DOHH2 (cell line): ENCODE data around the gene FSCN2.

Experiments
- H3F3A ChIP-seq: fragments of 200-600 bp; sonication (generic), shearing (Covaris generic); 2 replicates; pipeline ENCODE4 v1.6.0; 2016; ENCODE audit warnings: antibody characterized with exemption, mild to moderate bottlenecking; ENCODE audit not compliant: control insufficient read depth, insufficient read depth
- H3K27ac ChIP-seq: fragments of 200-600 bp; sonication (generic); 2 replicates; pipeline ENCODE4 v1.5.1; 2014; ENCODE audit warnings: low read depth, mild to moderate bottlenecking, low read length, moderate library complexity
- H3K27me3 ChIP-seq: fragments of 200-600 bp; sonication (generic); 2 replicates; pipeline ENCODE4 v1.6.1; 2014; ENCODE audit warnings: mild to moderate bottlenecking, low read length, mixed read lengths; ENCODE audit not compliant: control insufficient read depth
- H3K36me3 ChIP-seq: fragments of 200-600 bp; sonication (generic); 2 replicates; pipeline ENCODE4 v1.6.1; 2014; ENCODE audit warnings: mild to moderate bottlenecking, low read length, moderate library complexity, mixed read lengths; ENCODE audit not compliant: control insufficient read depth
- H3K4me1 ChIP-seq: fragments of 200-600 bp; sonication (generic); 2 replicates; pipeline ENCODE4 v1.6.1; 2014; ENCODE audit warnings: mild to moderate bottlenecking, low read length, mixed read lengths; ENCODE audit not compliant: control insufficient read depth
- H3K4me2 ChIP-seq: fragments of 200-600 bp; sonication (generic); 2 replicates; pipeline ENCODE4 v1.6.0; 2014; ENCODE audit warnings: mild to moderate bottlenecking, low read length, moderate library complexity
- H3K4me3 ChIP-seq: fragments of 200-600 bp; sonication (generic); 2 replicates; pipeline ENCODE4 v1.5.1; 2014; ENCODE audit warnings: mild to moderate bottlenecking, low read length, mixed read lengths
- H3K79me2 ChIP-seq: fragments of 200-600 bp; sonication (generic); 2 replicates; pipeline ENCODE4 v1.6.1; 2014; ENCODE audit warnings: mild to moderate bottlenecking, low read length, mixed read lengths; ENCODE audit not compliant: control insufficient read depth
- H3K9me2 ChIP-seq: fragments of 200-600 bp; sonication (generic); replicated peaks from 2 replicates; pipeline ENCODE4 v1.6.1; 2014; ENCODE audit warnings: mild to moderate bottlenecking, low read length, mixed read lengths; ENCODE audit not compliant: control insufficient read depth
- H3K9me3 ChIP-seq: fragments of 200-600 bp; sonication (generic); 2 replicates; pipeline ENCODE4 v1.6.1; 2014; ENCODE audit warnings: antibody characterized with exemption, low read length, mixed read lengths; ENCODE audit not compliant: control insufficient read depth, insufficient read depth
- H4K20me1 ChIP-seq: fragments of 200-600 bp; sonication (generic); 2 replicates; pipeline ENCODE4 v1.6.0; 2014; ENCODE audit warnings: low read depth, mild to moderate bottlenecking, antibody characterized with exemption, low read length, moderate library complexity; ENCODE audit not compliant: control insufficient read depth, insufficient read depth
- EZH2phosphoT487 ChIP-seq: fragments of 200-600 bp; sonication (generic); IDR thresholded peaks from 2 replicates; pipeline ENCODE4 v1.6.1; 2017; ENCODE audit warnings: borderline replicate concordance, mild to moderate bottlenecking, antibody characterized with exemption, low read length, moderate library complexity, mixed read lengths
- TF ChIP-seq, protein P1 (sequence below): fragments of 200-600 bp; sonication (generic); IDR thresholded peaks from one replicate; pipeline ENCODE4 v1.5.1; 2014; ENCODE audit warnings: antibody characterized with exemption, mild to moderate bottlenecking, low read depth, low read length; ENCODE audit not compliant: poor library complexity, severe bottlenecking

FSCN2 gene

GRCh38 chr17:81547614-81547982 lies 19.4 kb downstream of the FSCN2 start:
- Histone ChIP-seq H3K36me3 (peaks cover 76% of the 10 kb centered on the region), H3K79me2 (peaks cover 32% of the 10 kb centered on the region)

GRCh38 chr17:81549031-81549557 lies 20.9 kb downstream of the FSCN2 start:
- Histone ChIP-seq H3F3A (peaks cover 7% of the 10 kb centered on the region), H3K27ac (no peak overlapping the region), H3K27me3 (no peaks in the 10 kb centered on the region), H3K79me2 (peaks cover 32% of the 10 kb centered on the region), H3K36me3 (peaks cover 61% of the 10 kb centered on the region), H3K4me1 (peaks cover 23% of the 10 kb centered on the region), H3K9me2 (no peaks in the 10 kb centered on the region), H3K4me2 (no peak overlapping the region), H4K20me1 (0 out of 2 replicates have a peak, but pooled peaks cover 5% of the 10 kb centered on the region), H3K9me3 (no peaks in the 10 kb centered on the region), H3K4me3 (no peak overlapping the region)
- TF ChIP-seq EZH2phosphoT487, result no peak
- TF ChIP-seq, protein P1, sequence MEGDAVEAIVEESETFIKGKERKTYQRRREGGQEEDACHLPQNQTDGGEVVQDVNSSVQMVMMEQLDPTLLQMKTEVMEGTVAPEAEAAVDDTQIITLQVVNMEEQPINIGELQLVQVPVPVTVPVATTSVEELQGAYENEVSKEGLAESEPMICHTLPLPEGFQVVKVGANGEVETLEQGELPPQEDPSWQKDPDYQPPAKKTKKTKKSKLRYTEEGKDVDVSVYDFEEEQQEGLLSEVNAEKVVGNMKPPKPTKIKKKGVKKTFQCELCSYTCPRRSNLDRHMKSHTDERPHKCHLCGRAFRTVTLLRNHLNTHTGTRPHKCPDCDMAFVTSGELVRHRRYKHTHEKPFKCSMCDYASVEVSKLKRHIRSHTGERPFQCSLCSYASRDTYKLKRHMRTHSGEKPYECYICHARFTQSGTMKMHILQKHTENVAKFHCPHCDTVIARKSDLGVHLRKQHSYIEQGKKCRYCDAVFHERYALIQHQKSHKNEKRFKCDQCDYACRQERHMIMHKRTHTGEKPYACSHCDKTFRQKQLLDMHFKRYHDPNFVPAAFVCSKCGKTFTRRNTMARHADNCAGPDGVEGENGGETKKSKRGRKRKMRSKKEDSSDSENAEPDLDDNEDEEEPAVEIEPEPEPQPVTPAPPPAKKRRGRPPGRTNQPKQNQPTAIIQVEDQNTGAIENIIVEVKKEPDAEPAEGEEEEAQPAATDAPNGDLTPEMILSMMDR, result no peak

More at GRCh38 chr17:81547614-81547982, 19.4 kb downstream of the FSCN2 start:
- TF ChIP-seq, protein P1, result no peak
- no peak for TF ChIP-seq EZH2phosphoT487
- Histone ChIP-seq H3K9me2 (no peaks in the 10 kb centered on the region), H3K9me3 (no peaks in the 10 kb centered on the region), H4K20me1 (0 out of 2 replicates have a peak, but pooled peaks cover 5% of the 10 kb centered on the region), H3K4me3 (no peak overlapping the region), H3K4me1 (peaks cover 12% of the 10 kb centered on the region), H3K4me2 (no peak overlapping the region), H3K27me3 (no peaks in the 10 kb centered on the region), H3F3A (no peaks in the 10 kb centered on the region), H3K27ac (no peak overlapping the region)

GRCh38 chr17:81549826-81550225 lies 21.6 kb downstream of the FSCN2 start:
- no peak for TF ChIP-seq EZH2phosphoT487
- TF ChIP-seq, protein P1, result no peak
- no peaks in the 10 kb centered on the region for H3K9me2 ChIP-seq
- no peak overlapping the region for H3K4me3 ChIP-seq
- H3K79me2 ChIP-seq, result peaks cover 32% of the 10 kb centered on the region
- H3K27me3 ChIP-seq, result no peaks in the 10 kb centered on the region
- peaks cover 56% of the 10 kb centered on the region for H3K36me3 ChIP-seq
- no peaks in the 10 kb centered on the region for H3K9me3 ChIP-seq
- peaks cover 29% of the 10 kb centered on the region for H3K4me1 ChIP-seq
- peaks cover 7% of the 10 kb centered on the region for H3F3A ChIP-seq
- H4K20me1 ChIP-seq, result 0 out of 2 replicates have a peak, but pooled peaks cover 5% of the 10 kb centered on the region
- no peak overlapping the region for H3K27ac ChIP-seq
- H3K4me2 ChIP-seq, result no peak overlapping the region

- no peak overlapping the region for H3K4me2 ChIP-seq
- H3K27me3 ChIP-seq, result no peaks in the 10 kb centered on the region
- TF ChIP-seq, protein P1, result no peak
- no peak for TF ChIP-seq EZH2phosphoT487
- no peak overlapping the region for H3K4me3 ChIP-seq
- no peaks in the 10 kb centered on the region for H3K9me3 ChIP-seq
- H3K27ac ChIP-seq, result no peak overlapping the region
- peaks cover 29% of the 10 kb centered on the region for H3K4me1 ChIP-seq
- H3K79me2 ChIP-seq, result peaks cover 32% of the 10 kb centered on the region
- H3K36me3 ChIP-seq, result peaks cover 52% of the 10 kb centered on the region
- H3F3A ChIP-seq, result peaks cover 7% of the 10 kb centered on the region
- H4K20me1 ChIP-seq, result 0 out of 2 replicates have a peak, but pooled peaks cover 5% of the 10 kb centered on the region
- no peaks in the 10 kb centered on the region for H3K9me2 ChIP-seq
Measured at GRCh38 chr17:81550285-81550684, 22.1 kb downstream of the FSCN2 start.
